Activated CD4-positive, alpha-beta T cell treated with anti-CD3 and anti-CD28 coated beads, Interleukin-2, amount 50 U/mL, for 1 hour (primary cell): ENCODE results near the gene NIT1.

Experiments used
- DNase-seq: peaks from one replicate; pipeline ENCODE4 v3.0.0-alpha.2; 2020

Gene NIT1

DNA sequence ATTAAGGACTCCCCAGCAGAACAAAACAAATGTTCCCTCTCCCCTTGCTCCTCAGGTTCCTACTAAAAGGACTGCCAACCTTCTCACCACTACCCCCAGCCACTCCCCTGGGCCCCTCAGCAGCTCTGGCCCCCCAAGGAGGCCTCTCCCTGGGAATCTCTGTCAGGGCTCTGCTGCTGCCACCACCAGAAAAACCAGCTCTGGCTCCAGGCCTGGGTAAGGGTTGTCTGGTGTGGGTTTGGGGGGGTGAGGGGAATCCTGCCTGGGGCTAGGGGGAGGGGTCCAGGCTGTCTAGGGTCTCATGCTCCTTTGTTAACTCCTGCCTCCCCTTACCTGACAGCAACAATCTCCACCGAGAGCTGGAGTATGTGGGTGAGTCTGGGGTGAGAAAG is 33.3 kb upstream of the NIT1 start:
- no peak for DNase-seq

DNA sequence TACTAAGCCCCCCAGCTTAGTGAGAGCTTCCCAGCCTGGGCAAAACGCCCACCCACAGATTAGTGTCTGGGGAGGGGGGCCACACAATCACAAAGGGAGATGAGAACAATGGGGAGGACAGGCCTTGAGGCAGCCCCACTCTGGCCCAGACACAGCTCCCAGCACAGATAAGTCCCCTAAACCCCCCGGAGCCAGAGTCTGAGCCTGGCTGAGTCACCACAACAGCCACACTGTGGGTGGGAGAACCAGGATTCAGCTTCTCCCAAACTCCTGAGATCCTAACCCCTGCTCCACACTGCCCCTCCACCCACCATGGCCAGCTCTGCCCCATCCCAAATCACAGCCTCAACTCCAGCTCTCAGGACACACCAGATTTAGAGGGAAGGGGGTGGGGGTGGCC is 32.7 kb upstream of the NIT1 start:
- no peak for DNase-seq

DNA sequence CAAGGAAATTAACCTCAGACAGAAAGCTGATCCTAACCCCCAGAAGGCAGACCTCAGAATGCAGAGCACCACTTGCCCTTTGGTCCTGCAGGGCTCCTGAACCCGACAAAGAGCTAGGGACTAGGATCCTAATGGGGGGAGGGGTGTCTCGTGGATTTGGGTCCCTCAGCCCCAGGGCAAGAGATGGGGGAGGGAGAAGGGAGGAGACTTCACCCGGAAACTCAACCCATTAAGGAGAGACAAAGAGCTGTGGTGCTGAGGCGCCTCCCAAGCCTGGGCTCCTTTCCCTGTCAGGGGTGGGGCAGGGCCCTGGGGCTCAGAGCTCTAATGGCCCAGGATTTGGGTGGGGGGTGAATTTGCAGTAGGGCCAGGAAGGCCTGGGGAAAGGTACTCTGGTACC is 31.4 kb upstream of the NIT1 start:
- no peak for DNase-seq

DNA sequence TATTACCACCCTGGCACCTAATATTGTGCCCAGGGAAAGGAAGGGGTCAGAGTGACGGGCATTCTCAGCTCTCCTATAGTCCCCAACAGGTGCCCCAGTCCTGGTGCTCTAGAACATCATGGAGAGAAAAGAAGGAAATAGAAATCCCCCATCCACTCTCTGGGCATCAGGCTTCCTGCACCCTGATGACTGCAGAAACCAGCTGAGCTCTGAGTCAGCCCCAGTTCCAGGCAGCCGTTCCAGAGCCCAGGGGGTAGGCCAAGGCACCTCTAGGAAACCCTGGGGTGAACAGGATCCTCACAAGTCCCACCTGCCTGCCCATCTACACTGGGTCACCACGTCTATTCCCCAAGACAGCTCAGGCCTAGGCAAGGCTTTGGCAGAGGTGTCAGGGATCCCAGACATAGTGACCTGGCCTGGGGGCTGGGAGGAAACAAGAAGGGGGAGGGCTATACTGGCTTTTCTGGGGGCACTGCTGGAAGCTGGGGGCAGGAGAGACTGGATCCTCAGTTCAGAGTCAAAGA is 29.3 kb upstream of the NIT1 start:
- no peak for DNase-seq

DNA sequence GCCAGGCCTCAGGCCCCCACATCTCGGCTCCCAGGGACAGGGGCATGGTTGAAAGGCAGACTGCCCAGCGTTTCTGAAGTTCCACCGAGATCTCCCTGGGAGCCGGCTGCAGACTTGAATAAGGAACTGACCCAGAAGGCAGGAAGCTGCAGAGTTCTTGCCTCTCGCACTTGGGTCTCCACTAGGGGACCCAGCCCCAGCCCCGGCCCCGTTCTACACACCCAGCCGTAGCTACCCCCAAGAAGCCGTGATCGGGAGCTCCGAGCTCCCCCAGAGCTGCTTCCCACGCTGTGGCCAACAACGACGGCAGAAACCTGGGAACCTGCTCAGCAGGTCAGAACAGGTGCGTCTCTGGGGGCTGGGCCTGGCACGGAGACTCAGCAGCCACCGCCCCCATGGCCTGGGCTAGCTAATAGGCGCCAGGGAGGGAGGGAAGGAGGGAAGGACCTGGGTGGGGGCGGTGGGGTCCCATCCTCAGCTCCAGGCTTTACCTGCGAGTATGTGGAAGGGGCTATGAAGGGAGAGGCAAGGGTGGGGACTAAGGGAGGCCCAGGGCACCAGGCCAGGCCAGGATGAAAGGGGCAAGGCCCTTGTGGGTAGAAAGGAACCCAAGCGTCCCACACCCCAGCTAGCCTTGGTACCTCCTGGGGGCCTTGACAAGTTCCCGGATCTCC is 28.5 kb upstream of the NIT1 start, which contains the start of gene NECTIN4:
Gene NECTIN4 (minus strand): TSS at position 308 of the 674 bp plus-strand sequence. CDS start 262 bp downstream, at position 46.
- DNase-seq: no peak

DNA sequence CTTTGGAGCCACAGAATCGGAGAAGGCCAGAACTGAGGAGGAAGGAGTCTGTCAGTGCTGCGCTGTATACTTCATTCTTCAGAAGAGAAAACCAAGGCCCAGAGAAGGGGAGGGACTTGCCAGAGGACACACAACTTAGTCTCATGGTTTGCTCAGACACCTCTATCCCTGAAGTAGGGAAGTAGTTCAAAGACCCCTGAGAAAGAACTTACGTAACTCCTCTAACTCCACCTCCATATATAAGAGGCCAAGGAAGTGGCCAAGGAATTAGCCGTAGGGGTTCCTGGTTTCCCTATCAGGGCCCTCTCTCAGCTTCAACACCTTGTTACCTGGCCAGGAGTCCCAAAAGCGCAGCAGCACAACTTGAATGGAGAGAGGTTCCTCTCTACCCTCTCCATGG is 28.0 kb upstream of the NIT1 start:
- no peak for DNase-seq

DNA sequence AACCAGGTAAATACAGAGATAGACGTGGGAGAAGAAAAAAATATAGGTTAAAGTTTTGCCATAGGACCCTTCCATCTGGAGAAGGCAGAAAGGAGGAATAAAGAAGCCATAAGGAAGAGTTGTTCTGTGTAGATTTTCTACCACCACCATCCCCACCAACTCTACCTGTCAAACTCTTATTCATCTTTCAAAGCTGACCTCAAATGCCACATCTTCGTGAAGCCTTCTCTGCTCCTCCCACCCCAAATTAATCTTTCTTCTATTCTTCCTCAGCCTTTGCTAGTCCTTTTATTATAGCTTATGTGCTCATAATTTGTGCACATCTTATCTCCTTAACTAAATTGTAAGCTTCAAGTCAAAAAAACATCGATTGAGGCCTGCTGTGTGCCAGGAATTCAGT is 27.3 kb upstream of the NIT1 start:
- no peak for DNase-seq

DNA sequence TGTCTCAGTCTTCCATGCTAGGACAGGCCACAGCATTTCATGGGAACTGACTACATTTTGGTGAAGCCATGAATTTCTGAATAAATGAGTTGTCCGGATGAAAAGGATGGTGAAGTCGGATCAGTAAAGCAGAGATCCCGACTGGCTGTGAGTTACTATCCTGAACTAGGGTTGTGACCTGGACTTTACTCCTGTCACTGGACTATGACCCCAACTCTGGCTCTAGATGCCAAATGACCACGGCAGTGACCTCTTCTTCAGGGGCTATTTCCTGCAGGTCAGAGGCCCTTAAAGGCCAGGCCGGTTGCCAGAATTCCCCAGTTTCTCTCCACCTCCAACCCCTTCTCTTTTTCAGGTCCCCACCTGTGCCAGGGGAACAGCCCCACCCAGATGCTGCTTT is 26.8 kb upstream of the NIT1 start:
- no peak for DNase-seq

DNA sequence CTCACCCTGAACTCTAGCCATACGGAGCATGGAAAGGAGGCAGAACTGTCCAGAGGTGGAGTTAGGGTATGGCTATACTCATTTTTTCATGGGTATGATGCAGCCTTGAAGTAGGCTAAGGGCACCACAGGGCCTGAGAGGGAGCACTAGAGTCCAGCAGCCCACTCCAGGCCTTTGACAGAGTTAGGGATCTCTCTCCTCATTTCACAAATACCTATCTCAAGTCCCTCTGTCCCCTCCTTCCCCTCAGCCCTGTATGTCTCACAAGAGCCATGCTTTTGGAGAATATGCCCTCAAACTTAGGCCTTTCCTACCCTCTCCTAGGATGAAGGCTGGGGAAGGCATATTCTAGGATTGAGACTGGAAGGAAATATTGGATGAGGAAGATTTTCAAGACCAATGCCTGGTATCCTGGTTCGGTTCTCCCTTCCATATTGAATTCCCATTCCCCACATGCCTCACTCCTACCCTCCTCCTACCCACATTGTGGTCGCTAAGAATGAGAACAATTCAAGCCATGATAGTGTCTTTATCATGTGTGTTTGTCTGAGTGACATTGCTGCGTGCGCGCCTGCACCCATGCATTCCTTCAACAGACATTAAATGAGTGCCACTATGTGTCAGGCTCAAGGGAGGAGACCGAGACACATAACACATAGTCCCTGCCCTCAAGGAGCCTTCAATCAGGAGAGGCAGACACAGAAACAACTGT is 26.0 kb upstream of the NIT1 start:
- no peak for DNase-seq

DNA sequence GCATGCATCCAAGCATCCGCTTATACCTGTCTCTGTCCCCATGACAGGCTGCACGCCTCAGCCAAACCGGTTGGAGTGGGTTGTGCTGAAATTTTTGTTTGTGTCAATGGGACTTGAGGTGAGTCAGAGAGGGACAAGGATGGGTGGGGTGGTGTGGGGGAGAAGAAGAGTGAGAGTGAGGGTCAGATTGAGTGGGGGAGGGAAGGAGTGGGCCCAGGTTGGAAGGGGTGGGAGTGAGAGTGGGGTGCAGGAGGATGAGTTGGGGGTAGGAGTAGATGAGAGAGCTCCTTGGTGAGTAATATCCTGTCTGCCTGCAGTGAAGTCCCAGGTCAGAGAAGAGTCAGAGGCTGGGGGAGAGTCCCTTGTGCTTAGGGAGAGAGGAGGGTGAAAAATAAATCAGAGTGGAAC is 25.3 kb upstream of the NIT1 start:
- no peak for DNase-seq

DNA sequence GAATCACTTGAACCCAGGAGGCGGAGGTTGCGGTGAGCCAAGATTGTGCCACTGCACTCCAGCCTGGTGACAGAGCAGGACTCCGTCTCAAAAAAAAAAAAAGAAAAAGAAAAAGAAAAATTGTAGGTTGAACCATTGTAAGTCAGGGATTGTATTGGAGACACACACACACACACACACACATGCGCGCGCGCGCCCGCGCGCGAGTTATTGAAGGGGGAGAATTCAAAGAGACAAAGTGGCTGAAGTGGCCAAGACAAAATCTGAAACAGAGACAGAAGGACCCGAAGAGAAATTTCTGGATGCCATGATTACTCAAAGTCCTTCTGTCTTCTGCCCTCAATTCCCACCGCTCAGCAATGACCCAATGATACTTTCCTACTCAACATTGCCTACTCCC is 23.4 kb upstream of the NIT1 start:
- no peak for DNase-seq

DNA sequence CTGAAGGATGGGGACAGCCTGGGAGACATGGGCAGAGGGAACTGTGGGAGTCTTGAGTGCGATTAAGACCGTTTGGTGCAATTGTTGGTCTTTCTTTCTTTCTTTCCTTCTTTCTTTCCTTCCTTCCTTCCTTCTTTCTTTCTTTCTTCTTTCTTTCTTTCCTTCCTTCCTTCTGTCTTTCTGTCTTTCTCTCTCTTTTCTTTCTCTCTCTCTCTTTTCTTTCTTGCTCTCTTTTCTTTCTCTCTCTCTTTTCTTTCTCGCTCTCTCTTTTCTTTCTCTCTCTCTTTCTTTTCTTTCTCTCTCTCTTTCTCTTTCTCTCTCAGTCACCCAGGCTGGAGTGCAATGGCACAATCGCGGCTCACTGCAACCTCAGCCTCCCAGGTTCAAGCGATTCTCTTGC is 22.7 kb upstream of the NIT1 start:
- DNase-seq: no peak

DNA sequence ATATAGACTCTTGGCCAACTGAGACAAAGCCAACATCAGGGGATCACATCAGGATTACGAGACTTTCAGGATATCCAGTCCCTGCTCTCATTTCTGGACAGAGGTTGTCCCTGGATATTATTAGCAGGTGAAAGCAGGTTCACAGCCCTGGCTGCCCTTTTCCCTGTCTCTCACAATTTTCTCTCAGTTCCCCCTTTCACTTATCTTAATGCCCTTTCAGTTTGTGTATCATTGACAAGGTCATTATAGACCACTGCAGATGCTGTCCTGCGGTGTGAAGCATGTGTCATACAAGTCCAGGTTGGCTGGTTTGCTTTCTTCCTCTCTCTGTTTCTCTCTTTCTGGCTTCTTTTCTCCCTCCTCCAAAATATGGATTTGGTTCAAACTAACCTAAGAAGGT is 21.9 kb upstream of the NIT1 start:
- DNase-seq: no peak

DNA sequence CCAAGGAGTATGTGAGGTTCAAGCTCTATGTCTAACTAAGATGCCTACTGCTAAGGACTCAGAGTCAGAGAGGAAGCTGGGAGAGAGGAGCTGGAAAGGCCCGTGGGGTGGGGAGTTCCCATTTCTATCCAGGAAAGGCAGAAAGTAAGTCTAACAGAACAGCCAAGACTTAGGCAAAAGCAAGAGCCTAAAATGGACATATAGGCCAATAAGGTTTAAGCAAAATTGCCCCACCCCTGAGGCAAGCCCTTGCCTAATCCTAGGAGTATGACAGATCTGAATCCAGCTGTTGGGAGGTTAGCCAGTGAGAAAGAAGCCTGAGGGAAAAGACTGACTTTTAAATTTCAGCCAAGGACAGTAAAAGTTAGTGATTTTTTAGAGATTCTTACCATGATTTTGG is 21.4 kb upstream of the NIT1 start:
- DNase-seq: no peak

DNA sequence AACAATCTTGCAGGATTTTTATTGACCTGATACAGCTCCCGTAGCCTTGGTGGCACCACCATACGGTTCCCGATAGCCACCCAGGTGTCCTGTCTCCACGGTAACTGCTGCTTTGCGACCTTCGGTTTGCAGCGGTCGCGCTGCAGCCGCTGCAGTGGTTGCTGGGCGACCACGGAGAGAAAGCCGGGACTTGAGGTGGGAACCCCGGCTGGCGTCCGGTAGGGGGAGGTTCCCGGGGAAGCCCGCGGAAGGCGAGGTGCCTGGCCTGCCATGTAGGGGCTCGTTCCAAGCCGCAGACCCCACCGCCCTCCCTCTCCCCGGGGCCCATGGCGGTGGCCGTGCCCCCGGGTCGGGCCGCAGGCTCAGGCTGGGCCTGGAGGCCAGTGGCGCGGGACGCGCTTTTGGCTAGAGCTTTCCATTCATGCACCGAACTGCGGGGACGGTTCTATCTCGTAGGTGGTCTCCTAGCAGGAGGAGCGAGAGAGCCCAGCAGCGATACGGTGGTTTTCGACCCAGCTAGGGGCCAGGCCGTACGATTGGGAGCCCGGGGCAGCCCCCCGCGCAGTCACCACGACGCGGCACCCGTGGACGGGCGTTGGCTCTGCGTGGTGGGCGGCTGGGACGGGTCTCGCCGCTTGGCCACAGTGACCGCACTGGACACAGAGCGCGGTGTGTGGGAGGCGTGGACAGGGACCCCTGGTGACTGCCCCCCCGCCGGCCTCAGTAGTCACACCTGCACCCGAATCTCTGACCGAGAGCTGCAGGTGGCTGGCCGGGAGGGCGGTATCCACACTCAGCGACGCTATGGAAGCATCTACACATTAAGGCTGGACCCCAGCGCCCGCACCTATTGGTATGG is 19.5 kb upstream of the NIT1 start, which contains the start of gene KLHDC9:
Gene KLHDC9 (plus strand): TSS at position 152 of the 859 bp plus-strand sequence. CDS start 175 bp downstream, at position 327.
- DNase-seq: peak; percentile 48

DNA sequence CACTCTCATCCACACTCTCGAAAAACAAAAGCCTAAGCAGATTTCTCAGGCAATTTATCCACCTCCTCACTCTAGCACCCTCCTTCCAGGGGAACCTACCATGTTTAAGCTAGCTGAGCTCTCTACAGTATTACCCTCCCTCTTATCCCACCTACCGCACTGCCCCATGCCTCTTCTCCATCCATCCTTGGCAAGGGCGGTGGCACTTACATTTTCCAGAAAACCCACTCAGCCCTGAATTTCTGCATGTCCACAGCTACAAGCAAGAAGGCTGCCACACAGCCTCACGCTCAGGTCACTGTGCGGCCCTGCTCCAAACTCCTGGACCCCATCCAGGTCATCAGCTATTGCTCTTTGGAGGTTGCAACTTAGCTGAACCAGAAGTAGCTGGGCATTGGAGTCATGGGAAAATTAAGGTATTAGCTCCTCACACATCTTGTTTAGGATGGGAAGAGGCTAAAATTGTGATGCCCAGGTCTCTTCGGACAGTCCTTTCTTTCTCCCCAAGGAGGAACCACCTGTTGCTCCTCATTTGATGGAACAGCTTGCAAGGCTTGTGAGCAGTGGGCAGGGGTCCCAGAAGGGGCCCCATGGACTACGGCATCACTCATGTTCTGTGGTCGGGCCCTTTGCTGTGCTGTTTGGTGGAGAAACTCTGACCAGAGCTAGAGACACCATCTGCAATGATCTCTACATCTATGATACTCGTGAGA is 18.7 kb upstream of the NIT1 start:
- no peak for DNase-seq

DNA sequence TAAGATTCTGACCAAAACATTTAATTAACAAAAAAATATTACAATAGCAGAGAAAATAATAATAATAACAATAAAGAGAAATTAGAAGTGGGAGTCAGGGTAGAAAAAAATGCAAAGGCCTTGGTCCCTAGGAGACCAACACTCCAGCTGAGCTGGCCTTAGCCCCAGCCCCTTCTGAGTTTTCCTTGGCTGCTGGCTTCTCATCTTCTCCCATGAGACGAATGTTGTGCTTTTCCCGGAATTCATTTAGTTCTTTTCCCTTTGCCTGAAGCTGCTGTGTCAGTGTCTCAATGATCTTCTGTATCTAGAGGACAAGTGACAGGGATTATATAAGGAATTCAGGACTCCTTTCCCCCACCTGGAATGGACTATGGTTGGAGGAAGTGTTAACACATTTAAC is 17.3 kb upstream of the NIT1 start:
- DNase-seq: no peak

DNA sequence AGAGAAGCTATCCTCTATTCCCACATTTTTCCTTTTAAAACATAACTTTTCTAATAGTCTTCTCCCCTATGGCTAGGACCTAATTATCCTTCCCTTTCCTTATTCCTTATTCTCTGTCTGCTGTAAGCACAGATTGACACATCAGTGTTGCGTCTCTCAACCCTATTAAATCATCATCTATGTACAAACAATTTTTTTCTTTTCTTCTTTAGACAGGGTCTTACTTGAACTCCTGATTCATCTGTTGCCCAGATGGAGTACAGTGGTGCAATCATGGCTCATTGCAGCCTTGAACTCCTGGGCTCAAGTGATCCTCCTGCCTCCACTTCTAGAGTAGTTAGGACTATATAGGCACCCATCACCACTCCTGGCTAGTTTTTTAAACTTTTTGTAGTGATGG is 11.5 kb upstream of the NIT1 start:
- no peak for DNase-seq

DNA sequence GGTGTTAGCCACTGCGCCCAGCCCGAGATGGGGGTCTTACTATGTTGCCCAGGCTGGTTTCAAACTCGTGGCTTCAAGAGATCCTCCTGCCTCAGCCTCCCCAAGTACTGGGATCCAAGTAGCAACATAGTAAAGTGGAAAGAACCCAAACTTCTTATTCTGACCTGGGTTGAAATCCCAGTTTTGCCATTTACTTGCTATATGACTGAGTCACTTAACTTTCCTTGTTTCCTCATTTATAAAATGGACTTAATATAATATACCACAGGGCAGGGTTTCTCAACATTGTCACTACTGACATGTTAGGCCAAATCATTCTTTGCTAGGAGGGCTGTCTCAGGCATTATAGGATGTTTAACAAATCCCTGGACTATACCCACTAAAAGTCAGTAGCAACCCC is 6.8 kb upstream of the NIT1 start:
- DNase-seq: no peak

DNA sequence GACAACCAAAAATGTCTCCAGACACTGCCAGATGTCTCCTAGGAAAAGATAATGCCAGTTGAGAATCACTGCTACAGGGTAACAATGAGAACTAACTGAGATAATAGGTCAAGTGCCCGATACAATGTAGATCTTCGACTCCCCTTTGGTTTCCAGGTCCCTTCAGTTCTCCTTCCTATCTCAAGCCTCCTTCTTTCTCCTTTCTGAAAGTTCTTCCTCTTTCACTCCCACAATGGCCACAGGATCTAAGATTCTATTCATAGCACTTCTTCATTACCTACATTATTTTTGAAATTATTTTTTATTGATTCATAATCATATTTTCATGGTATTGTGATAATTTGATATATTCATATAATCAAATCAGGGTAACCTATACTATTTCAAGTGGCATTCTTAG is 6.4 kb upstream of the NIT1 start:
- no peak for DNase-seq

DNA sequence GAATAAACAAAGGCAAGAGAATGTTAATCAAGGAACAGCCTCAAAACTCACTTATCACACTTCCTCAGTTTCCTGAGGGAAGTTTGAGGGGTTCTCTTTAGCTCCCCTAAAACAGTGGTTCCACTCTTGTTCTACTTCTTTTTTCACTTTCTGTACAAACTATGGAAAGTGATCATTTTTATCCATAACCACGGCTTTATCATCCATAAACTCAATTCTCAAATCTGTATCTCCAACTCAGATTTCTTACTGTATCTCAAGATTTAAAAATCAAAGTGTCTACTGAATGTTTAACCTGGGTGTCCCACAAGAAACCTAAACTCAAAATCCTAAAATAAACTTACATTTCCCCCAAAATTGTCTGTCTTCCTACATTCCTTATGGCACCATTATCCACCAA is 4.0 kb upstream of the NIT1 start:
- DNase-seq: no peak

DNA sequence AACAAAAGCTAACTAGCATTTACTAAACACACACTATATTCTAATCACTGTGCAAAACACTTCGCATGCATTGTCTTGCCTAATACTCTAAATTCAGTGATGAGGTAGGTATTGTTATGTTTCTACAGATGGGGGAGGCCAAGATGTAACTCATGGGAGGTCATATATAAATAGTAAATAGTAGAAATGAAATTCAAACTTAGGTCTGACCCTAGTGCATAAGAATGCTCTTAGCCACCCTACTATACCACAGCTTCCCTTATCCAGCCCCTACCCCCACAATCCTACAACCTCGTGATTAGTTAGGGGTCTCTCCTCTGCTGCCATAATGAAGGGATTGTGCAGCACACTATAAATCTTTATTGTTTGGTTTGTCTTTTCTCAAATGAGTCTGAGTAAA is 3.3 kb upstream of the NIT1 start:
- DNase-seq: no peak
